ENCODE data around the gene TCF4. TPM values are rescaled to one million over a fixed set of nuclear protein-coding genes. Genes with fewer than 3 reads are reported as not detected.

Gene TCF4
- total RNA-seq, 4 donors from 2014 or later, result 80.9 to 172 (median 94.0) TPM

DNA sequence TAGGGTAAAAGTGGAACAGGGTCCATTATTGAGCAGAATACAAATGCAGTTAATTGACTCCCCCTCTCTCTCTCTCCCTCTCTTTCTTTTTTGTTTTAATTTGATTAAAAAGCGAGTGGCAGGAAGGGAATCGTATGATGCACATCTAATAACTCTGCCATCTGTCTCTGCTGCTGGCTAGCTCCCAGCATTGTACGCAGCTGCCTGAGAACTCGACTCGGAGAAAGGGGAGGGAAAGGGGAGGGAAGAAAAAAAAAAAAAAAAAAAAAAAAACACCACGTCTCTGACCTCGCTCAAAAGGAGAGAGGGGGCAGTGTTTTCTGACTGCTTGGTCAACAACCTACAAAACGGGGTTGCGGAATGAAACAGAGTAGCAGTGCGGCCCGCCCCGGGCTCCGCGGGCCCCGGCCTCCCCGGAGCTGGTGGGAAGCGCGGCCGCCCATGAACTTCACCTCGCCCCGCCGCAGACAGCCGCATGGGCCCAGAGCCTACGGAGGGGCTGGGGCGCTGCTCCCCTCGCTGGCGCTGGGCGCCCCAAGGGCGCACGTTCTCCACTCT is 265.7 kb downstream of the TCF4 start:
- Histone ChIP-seq H3K27ac (peak overlapping the region; percentile 89), H3K9me3 (no peaks in the 10 kb centered on the region), H3K36me3 (no peaks in the 10 kb centered on the region), H3K4me1 (peaks cover 28% of the 10 kb centered on the region), H3K27me3 (no peaks in the 10 kb centered on the region), H3K4me3 (peak overlapping the region; percentile 55)
- under 1% methylated on average over 16 of the region's 30 CpGs for WGBS
- peak; percentile 87 to 89 for DNase-seq (ENCODE audit: low spot score in 2 of 2)
- TF ChIP-seq POLR2A (IDR thresholded peaks at IDR 0.05) (peak in 1 of 2 donors; percentile 78), EP300 (IDR thresholded peaks at IDR 0.05) (no peak), POLR2AphosphoS5 (IDR thresholded peaks at IDR 0.05) (peak in 2 of 3 donors; percentile 24 to 57)
- TF ChIP-seq, protein P1, sequence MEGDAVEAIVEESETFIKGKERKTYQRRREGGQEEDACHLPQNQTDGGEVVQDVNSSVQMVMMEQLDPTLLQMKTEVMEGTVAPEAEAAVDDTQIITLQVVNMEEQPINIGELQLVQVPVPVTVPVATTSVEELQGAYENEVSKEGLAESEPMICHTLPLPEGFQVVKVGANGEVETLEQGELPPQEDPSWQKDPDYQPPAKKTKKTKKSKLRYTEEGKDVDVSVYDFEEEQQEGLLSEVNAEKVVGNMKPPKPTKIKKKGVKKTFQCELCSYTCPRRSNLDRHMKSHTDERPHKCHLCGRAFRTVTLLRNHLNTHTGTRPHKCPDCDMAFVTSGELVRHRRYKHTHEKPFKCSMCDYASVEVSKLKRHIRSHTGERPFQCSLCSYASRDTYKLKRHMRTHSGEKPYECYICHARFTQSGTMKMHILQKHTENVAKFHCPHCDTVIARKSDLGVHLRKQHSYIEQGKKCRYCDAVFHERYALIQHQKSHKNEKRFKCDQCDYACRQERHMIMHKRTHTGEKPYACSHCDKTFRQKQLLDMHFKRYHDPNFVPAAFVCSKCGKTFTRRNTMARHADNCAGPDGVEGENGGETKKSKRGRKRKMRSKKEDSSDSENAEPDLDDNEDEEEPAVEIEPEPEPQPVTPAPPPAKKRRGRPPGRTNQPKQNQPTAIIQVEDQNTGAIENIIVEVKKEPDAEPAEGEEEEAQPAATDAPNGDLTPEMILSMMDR (IDR thresholded peaks at IDR 0.05), result no peak

DNA sequence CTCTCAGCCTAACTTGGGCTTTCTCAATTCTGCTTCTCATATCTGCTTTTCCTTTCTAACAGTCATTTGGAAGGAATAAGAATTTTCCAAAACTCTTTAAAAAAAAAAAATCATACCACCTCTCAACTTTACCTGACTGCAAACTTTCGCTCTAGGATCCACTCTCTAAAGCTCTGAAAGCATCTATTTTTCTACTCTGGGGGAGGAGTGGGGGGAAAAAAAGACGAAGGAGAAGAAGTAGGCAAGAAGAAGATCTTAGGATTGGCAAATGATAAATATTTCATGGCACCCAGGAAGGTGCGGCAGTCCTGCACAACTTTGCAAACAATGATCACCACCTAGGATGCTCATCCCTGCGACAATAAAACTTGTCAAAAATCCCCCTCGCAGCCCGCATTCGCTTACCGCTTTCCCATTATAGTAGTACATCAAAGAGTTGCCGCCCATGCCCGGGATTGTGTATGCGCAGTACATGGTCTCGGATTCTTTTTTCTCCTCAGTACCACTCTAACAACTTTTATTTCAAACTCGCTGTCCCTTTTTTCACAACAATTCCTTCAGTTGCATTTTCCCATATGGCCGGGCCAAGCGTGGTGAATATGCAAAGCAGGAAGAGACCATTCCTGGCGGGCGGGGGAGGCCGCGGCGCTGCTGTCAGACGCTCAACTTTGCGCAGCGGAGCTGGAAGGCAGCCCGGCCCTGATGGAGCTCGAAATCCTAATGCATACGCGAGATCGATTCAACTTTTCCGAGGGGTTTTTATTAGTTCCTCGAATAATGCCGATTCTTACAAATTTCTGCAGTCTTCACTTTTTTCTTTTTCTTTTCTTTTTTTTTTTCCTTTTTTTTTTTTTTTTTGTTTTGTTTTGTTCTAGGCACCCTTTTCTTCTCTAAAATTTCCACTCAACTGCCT is 266.5 kb downstream of the TCF4 start:
- Histone ChIP-seq H3K27me3 (no peaks in the 10 kb centered on the region), H3K27ac (peak overlapping the region; percentile 89), H3K4me1 (peaks cover 35% of the 10 kb centered on the region), H3K4me3 (peak overlapping the region; percentile 55), H3K9me3 (no peaks in the 10 kb centered on the region), H3K36me3 (no peaks in the 10 kb centered on the region)
- peak; percentile 94 to 95 for DNase-seq (ENCODE audit: low spot score in 2 of 2)
- 2% methylated on average over 31 of the region's 31 CpGs for WGBS
- TF ChIP-seq, protein P1 (IDR thresholded peaks at IDR 0.05), result no peak
- TF ChIP-seq EP300 (IDR thresholded peaks at IDR 0.05) (no peak), POLR2AphosphoS5 (IDR thresholded peaks at IDR 0.05) (peak in 2 of 3 donors; percentile 78 to 84)

DNA sequence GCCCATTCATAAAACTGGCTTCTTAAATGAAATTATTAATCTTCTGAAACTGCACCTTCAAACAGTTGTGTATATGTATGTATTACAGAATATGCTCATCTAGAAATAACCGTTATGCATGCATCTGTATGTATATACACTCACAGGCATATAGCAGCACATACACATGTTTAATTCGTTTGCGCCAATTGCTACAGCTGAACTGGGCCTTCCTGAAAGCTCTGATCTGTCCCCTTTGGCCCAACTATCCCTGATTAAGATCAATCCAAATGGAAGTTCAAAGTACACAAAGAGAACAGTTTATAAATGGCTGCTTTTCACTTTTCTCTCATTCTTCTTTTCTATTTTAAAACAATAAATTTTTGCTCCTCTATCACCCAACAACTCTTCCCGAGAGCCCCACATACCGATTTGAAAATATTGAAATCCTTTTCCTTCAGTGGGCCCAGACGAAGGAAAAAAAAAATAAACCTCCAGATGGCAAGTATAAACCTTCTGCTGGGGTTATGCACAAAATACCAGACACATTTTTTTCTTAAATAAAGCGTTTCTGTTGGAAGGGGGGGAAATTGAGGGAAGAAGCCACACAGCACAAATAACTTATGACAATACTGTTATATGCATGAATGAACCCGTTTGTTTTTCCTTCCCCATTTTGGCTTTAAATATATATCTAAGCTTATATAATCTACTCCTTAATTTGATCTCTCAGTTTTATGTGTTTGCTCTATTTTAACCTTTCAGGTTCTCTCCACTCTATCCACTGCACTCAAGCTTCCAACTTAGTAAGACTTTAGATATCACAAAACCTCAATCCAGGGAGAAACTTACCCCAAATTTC is 267.3 kb downstream of the TCF4 start:
- no peak for DNase-seq (ENCODE audit: low spot score in 2 of 2)
- Histone ChIP-seq H3K9me3 (no peaks in the 10 kb centered on the region), H3K27ac (peak overlapping the region; percentile 89), H3K27me3 (no peaks in the 10 kb centered on the region), H3K36me3 (no peaks in the 10 kb centered on the region), H3K4me3 (peak overlapping the region; percentile 55), H3K4me1 (peaks cover 38% of the 10 kb centered on the region)
- TF ChIP-seq, protein P1 (IDR thresholded peaks at IDR 0.05), result no peak
- TF ChIP-seq POLR2A (IDR thresholded peaks at IDR 0.05), result no peak
- TF ChIP-seq POLR2AphosphoS5 (IDR thresholded peaks at IDR 0.05), result no peak
- no peak for TF ChIP-seq EP300 (IDR thresholded peaks at IDR 0.05)
- 34% methylated on average over 8 of the region's 8 CpGs for WGBS

DNA sequence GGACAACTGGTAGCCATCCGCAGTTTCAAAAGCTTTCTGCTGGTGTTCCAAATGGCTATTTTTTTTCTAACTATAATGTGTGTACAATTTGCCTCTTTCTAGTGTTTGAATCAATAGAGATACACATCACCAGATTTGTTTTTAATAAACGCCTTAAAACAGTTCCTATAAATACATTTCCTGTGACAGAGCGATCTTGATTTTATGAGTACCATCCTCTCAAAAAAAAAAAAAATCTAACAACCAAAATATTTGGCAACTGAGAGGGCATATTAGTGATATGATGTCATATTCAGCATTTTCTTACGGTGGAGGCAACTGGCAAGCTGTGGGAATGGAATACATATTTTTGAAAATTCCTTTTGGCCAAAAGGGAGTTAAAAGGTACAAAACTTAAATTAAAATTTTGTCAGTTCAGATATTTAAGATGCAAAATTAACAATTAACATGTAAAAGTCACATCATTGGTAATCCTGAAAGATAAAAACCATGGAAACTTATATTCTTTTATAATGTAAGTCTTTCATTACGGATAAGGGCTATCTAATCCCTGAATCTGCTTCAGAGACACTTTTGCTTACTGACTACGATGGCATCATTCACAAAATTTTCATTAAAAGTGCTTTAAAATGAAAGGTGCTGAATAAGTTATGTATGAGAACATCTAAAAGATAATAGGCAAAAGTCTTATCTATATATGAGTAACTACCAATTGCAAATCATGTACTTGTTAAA is 268.4 kb downstream of the TCF4 start:
- peaks cover 41% of the 10 kb centered on the region for H3K4me1 ChIP-seq
- peak overlapping the region; percentile 89 for H3K27ac ChIP-seq
- no peaks in the 10 kb centered on the region for H3K27me3 ChIP-seq
- 37% methylated on average over 6 of the region's 6 CpGs for WGBS
- TF ChIP-seq POLR2A (IDR thresholded peaks at IDR 0.05), result no peak
- TF ChIP-seq, protein P1 (IDR thresholded peaks at IDR 0.05), result no peak
- no peak for TF ChIP-seq EP300 (IDR thresholded peaks at IDR 0.05)
- no peak for TF ChIP-seq POLR2AphosphoS5 (IDR thresholded peaks at IDR 0.05)
- H3K9me3 ChIP-seq, result no peaks in the 10 kb centered on the region
- H3K36me3 ChIP-seq, result no peaks in the 10 kb centered on the region
- H3K4me3 ChIP-seq, result peak overlapping the region; percentile 55
- DNase-seq (ENCODE audit: low spot score in 2 of 2), result no peak

All from suprapubic skin (tissue), 4 donors.